Measurements from ENCODE around the gene ZNF121.

ZNF121 gene

GRCh38 chr19:9621156-9622037 lies 37.1 kb upstream of the ZNF121 start, which contains the start of gene ZNF561:
Gene ZNF561, minus strand, starts transcription at chr19:9621232. Its CDS starts 1,776 bp downstream, at chr19:9619456.
- Histone ChIP-seq H3K4me1 (ENCODE audit: control insufficient read depth, insufficient read depth, low read depth, low read length) (peaks cover 6% of the 10 kb centered on the region), H4K91ac (ENCODE audit: low read length) (peak within 1 kb of the TSS; percentile 96), H3K27me3 (ENCODE audit: control insufficient read depth in 1 of 2, insufficient read depth in 1 of 2, low read length in 2 of 2) (no peaks in the 10 kb centered on the region), H2BK5ac (ENCODE audit: low read depth, low read length, poor library complexity, severe bottlenecking) (peak within 1 kb of the TSS; percentile 99), H2AFZ (ENCODE audit: low read depth, low read length) (peak within 1 kb of the TSS; percentile 86), H3K9ac (ENCODE audit: low read length) (peak within 1 kb of the TSS; percentile 98), H3K79me1 (replicated peaks; ENCODE audit: low read length, poor library complexity, severe bottlenecking) (peaks cover 21% of the 10 kb centered on the region), H3K4ac (ENCODE audit: low read depth in 1 of 2, low read length in 2 of 2) (peak within 1 kb of the TSS; percentile 95 to 98), H2AK5ac (ENCODE audit: low read length, severe bottlenecking) (peak within 1 kb of the TSS; percentile 93), H3K27ac (ENCODE audit: low read length, poor library complexity, severe bottlenecking) (peak within 1 kb of the TSS; percentile 99), H3K4me3 (ENCODE audit: insufficient read depth in 1 of 2, low read depth in 1 of 2, low read length in 2 of 2) (peak within 1 kb of the TSS; percentile 71 to 96), H2BK120ac (ENCODE audit: low read depth, low read length) (peak within 1 kb of the TSS; percentile 99), H3K36me3 (ENCODE audit: control insufficient read depth in 1 of 2, insufficient read depth in 2 of 2, low read depth in 1 of 2, low read length in 2 of 2) (peaks cover 25 to 31% of the 10 kb centered on the region in 2 experiments), H3K4me2 (ENCODE audit: low read length, poor library complexity, severe bottlenecking) (peak within 1 kb of the TSS; percentile 67), H3K14ac (ENCODE audit: low read length in 2 of 2) (peak within 1 kb of the TSS in 1 of 2 experiments; percentile 68), H2BK15ac (ENCODE audit: low read depth, poor library complexity, severe bottlenecking) (no peak within 1 kb of the TSS), H3K18ac (ENCODE audit: low read depth in 1 of 2, low read length in 2 of 2) (peak within 1 kb of the TSS; percentile 74 to 93), H3K23ac (ENCODE audit: low read length in 2 of 2) (peak within 1 kb of the TSS in 1 of 2 experiments; percentile 10), H3K9me3 (ENCODE audit: control insufficient read depth, low read length) (peaks cover 3% of the 10 kb centered on the region), H4K8ac (ENCODE audit: low read length) (peak within 1 kb of the TSS; percentile 97), H2BK12ac (ENCODE audit: low read length in 2 of 2) (peak within 1 kb of the TSS; percentile 3 to 54)
- WGBS: under 1% methylated on average over 33 of the region's 33 CpGs
- DNase-seq: peak; percentile 93

DNA sequence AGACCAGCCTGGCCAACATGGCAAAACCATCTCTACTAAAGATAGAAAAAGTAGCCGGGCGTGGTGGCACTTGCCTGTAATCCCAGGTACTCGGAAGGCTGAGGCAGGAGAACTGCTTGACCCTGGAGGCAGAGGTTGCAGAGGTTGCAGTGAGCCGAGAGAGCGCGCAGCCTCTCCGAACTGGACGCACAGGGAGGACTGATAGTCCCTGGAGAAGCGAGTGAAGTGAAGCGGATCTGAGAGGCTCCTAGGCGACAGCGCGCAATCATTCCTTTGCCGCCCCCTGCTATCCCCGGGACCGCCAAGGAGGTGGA lies 36.5 kb upstream of the ZNF121 start:
- H2BK5ac ChIP-seq (ENCODE audit: low read depth, low read length, poor library complexity, severe bottlenecking): no peak overlapping the region
- H3K9ac ChIP-seq (ENCODE audit: low read length): peak overlapping the region; percentile 98
- H3K4me3 ChIP-seq (ENCODE audit: insufficient read depth in 1 of 2, low read depth in 1 of 2, low read length in 2 of 2): peak overlapping the region; percentile 71 to 96
- H3K27me3 ChIP-seq (ENCODE audit: control insufficient read depth in 1 of 2, insufficient read depth in 1 of 2, low read length in 2 of 2): no peaks in the 10 kb centered on the region
- H2AK5ac ChIP-seq (ENCODE audit: low read length, severe bottlenecking): peak overlapping the region; percentile 7
- H3K4ac ChIP-seq (ENCODE audit: low read depth in 1 of 2, low read length in 2 of 2): peak overlapping the region; percentile 95 to 98
- H2BK15ac ChIP-seq (ENCODE audit: low read depth, poor library complexity, severe bottlenecking): no peak overlapping the region
- peaks cover 6% of the 10 kb centered on the region for H3K4me1 ChIP-seq (ENCODE audit: control insufficient read depth, insufficient read depth, low read depth, low read length)
- H3K14ac ChIP-seq (ENCODE audit: low read length in 2 of 2): peak overlapping the region in 1 of 2 experiments; percentile 19
- peaks cover 29 to 37% of the 10 kb centered on the region in 2 experiments for H3K36me3 ChIP-seq (ENCODE audit: control insufficient read depth in 1 of 2, insufficient read depth in 2 of 2, low read depth in 1 of 2, low read length in 2 of 2)
- peaks cover 6% of the 10 kb centered on the region for H3K9me3 ChIP-seq (ENCODE audit: control insufficient read depth, low read length)
- peak overlapping the region; percentile 49 for H3K4me2 ChIP-seq (ENCODE audit: low read length, poor library complexity, severe bottlenecking)
- peak overlapping the region in 1 of 2 experiments; percentile 3 for H2BK12ac ChIP-seq (ENCODE audit: low read length in 2 of 2)
- H4K8ac ChIP-seq (ENCODE audit: low read length): peak overlapping the region; percentile 96
- H2AFZ ChIP-seq (ENCODE audit: low read depth, low read length): peak overlapping the region; percentile 86
- DNase-seq: no peak
- WGBS: 0% methylated on average over 16 of the region's 16 CpGs
- peaks cover 20% of the 10 kb centered on the region for H3K79me1 ChIP-seq (replicated peaks; ENCODE audit: low read length, poor library complexity, severe bottlenecking)
- H3K27ac ChIP-seq (ENCODE audit: low read length, poor library complexity, severe bottlenecking): peak overlapping the region; percentile 99
- H4K91ac ChIP-seq (ENCODE audit: low read length): peak overlapping the region; percentile 96
- H2BK120ac ChIP-seq (ENCODE audit: low read depth, low read length): peak overlapping the region; percentile 29
- peak overlapping the region in 1 of 2 experiments; percentile 10 for H3K23ac ChIP-seq (ENCODE audit: low read length in 2 of 2)
- H3K18ac ChIP-seq (ENCODE audit: low read depth in 1 of 2, low read length in 2 of 2): peak overlapping the region; percentile 74 to 93

DNA sequence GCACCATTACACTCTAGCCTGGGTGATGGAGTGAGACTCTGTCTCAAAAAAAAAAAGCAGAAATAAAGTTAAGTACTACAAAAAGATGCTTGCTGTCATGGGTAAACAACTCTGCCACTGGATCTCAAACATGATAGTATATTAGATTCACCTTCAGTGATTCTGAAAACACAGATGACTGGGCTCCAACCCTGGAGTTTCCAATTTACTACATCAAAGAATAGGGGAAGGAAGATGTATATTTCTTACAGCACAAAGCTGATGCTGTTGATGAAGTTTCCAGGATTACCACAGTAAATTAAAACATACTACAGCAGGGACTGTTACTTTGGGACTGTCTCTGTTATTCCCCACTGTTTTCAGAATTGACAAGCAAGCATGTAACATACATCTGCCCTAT lies 31.5 kb upstream of the ZNF121 start:
- Histone ChIP-seq H3K4ac (ENCODE audit: low read depth in 1 of 2, low read length in 2 of 2) (no peak overlapping the region), H2AFZ (ENCODE audit: low read depth, low read length) (no peak overlapping the region), H3K4me1 (ENCODE audit: control insufficient read depth, insufficient read depth, low read depth, low read length) (peaks cover 3% of the 10 kb centered on the region), H3K4me3 (ENCODE audit: insufficient read depth in 1 of 2, low read depth in 1 of 2, low read length in 2 of 2) (no peak overlapping the region), H3K9ac (ENCODE audit: low read length) (no peak overlapping the region), H3K9me3 (ENCODE audit: control insufficient read depth, low read length) (peaks cover 54% of the 10 kb centered on the region), H3K14ac (ENCODE audit: low read length in 2 of 2) (no peak overlapping the region), H4K8ac (ENCODE audit: low read length) (no peak overlapping the region), H3K18ac (ENCODE audit: low read depth in 1 of 2, low read length in 2 of 2) (no peak overlapping the region), H3K4me2 (ENCODE audit: low read length, poor library complexity, severe bottlenecking) (no peak overlapping the region), H4K91ac (ENCODE audit: low read length) (no peak overlapping the region), H2BK120ac (ENCODE audit: low read depth, low read length) (no peak overlapping the region), H3K36me3 (ENCODE audit: control insufficient read depth in 1 of 2, insufficient read depth in 2 of 2, low read depth in 1 of 2, low read length in 2 of 2) (peaks cover 70 to 86% of the 10 kb centered on the region in 2 experiments), H2AK5ac (ENCODE audit: low read length, severe bottlenecking) (no peak overlapping the region), H3K79me1 (replicated peaks; ENCODE audit: low read length, poor library complexity, severe bottlenecking) (peaks cover 30% of the 10 kb centered on the region), H2BK12ac (ENCODE audit: low read length in 2 of 2) (no peak overlapping the region), H2BK15ac (ENCODE audit: low read depth, poor library complexity, severe bottlenecking) (no peak overlapping the region), H3K23ac (ENCODE audit: low read length in 2 of 2) (no peak overlapping the region), H3K27me3 (ENCODE audit: control insufficient read depth in 1 of 2, insufficient read depth in 1 of 2, low read length in 2 of 2) (no peaks in the 10 kb centered on the region), H3K27ac (ENCODE audit: low read length, poor library complexity, severe bottlenecking) (no peak overlapping the region), H2BK5ac (ENCODE audit: low read depth, low read length, poor library complexity, severe bottlenecking) (no peak overlapping the region)
- DNase-seq: no peak

DNA sequence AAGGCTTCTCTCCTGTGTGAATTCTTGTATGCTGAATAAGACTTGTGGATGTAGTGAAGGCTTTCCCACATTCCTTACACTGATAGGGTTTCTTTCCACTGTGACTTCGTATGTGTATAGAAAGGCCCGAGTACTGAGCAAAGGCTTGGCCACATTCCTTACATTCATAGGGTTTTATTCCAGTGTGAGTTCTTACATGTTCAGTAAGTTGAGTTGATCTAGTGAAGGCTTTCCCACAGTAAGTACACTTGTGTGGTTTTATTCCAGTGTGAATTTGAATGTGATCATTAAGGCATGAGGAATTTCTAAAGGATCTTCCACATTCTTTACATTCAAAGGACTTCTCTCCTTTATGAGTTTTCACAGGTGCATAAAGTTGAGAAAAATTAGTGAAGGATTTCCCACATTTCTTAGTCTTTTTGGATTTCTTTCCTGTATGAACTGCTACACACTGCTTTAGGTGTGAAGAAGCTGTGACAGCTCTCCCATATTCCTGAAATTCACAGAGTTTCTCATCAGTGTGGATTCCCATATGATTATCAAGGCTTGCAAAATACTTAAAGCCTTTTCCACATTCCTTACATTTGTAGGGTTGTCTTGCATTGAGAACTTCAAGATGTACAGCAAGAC lies 26.3 kb upstream of the ZNF121 start:
- H3K79me1 ChIP-seq (replicated peaks; ENCODE audit: low read length, poor library complexity, severe bottlenecking): peaks cover 21% of the 10 kb centered on the region
- DNase-seq: no peak

More for the DNA sequence above, 26.3 kb upstream of the ZNF121 start:
- Histone ChIP-seq H2BK120ac (ENCODE audit: low read depth, low read length) (no peak overlapping the region), H3K4me3 (ENCODE audit: insufficient read depth in 1 of 2, low read depth in 1 of 2, low read length in 2 of 2) (peak overlapping the region in 1 of 2 experiments; percentile 56), H3K4me2 (ENCODE audit: low read length, poor library complexity, severe bottlenecking) (no peak overlapping the region), H2AK5ac (ENCODE audit: low read length, severe bottlenecking) (no peak overlapping the region), H2AFZ (ENCODE audit: low read depth, low read length) (no peak overlapping the region), H3K18ac (ENCODE audit: low read depth in 1 of 2, low read length in 2 of 2) (no peak overlapping the region), H3K9me3 (ENCODE audit: control insufficient read depth, low read length) (peaks cover 79% of the 10 kb centered on the region), H4K91ac (ENCODE audit: low read length) (no peak overlapping the region), H3K27me3 (ENCODE audit: control insufficient read depth in 1 of 2, insufficient read depth in 1 of 2, low read length in 2 of 2) (no peaks in the 10 kb centered on the region), H3K27ac (ENCODE audit: low read length, poor library complexity, severe bottlenecking) (no peak overlapping the region), H3K14ac (ENCODE audit: low read length in 2 of 2) (no peak overlapping the region), H2BK12ac (ENCODE audit: low read length in 2 of 2) (no peak overlapping the region), H3K9ac (ENCODE audit: low read length) (no peak overlapping the region), H3K36me3 (ENCODE audit: control insufficient read depth in 1 of 2, insufficient read depth in 2 of 2, low read depth in 1 of 2, low read length in 2 of 2) (peaks cover 55 to 75% of the 10 kb centered on the region in 2 experiments), H3K4me1 (ENCODE audit: control insufficient read depth, insufficient read depth, low read depth, low read length) (no peaks in the 10 kb centered on the region), H2BK5ac (ENCODE audit: low read depth, low read length, poor library complexity, severe bottlenecking) (no peak overlapping the region), H3K23ac (ENCODE audit: low read length in 2 of 2) (no peak overlapping the region), H4K8ac (ENCODE audit: low read length) (no peak overlapping the region), H3K4ac (ENCODE audit: low read depth in 1 of 2, low read length in 2 of 2) (no peak overlapping the region), H2BK15ac (ENCODE audit: low read depth, poor library complexity, severe bottlenecking) (no peak overlapping the region)
- WGBS: 100% methylated on average over 2 of the region's 2 CpGs
